NB4 (cell line): ENCODE measurements around the gene MFN2.

Source experiments
- CTCF ChIP-seq: IDR thresholded peaks from one replicate; pipeline ENCODE4 v1.5.1; 2012; ENCODE audit warnings: low read depth, low read length
- POLR2A ChIP-seq: IDR thresholded peaks from 2 replicates; pipeline ENCODE4 v1.6.1; 2011; ENCODE audit warnings: mild to moderate bottlenecking; ENCODE audit not compliant: insufficient read length; ENCODE audit errors: extremely low read depth

DNA sequence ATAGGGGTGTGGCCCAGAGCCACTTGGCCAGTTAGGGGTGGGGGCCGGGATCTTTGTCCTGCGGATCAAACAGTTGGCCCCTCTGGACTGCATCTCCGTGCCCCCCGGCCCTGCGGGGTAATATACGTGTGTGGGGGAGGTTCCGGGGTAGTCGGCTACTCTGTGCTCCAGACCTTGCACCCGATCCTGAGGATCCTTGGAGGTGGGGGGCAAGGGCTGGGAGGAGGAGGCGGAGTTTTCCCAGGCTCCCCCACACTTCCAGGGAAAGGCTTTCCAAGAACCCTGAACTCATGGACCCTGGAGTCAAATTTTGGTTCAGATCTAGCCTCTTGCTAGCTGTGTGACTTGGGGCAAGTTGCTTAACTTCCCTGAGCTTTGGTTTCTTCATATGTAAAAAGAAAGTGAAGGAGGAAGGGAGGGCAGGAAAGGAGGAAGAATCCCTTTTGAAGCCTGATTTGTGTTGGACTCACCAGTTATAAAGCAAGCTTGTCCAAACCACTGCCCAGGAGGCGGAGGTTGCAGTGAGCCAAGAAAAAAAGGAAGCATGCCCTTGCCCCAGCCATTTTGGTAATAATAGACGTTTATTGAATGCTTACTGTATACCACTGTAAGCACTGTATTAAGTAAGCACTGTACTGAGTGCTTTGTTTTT lies 39.7 kb downstream of the MFN2 start:
- TF ChIP-seq CTCF (no peak), POLR2A (no peak)
